Activated T-cell treated with anti-CD3 and anti-CD28 coated beads for 1 hour (primary cell): ENCODE data around the gene ETNK2.

ENCODE experiments used
- DNase-seq: peaks from one replicate; pipeline ENCODE4 v3.0.0-alpha.2; 2020; ENCODE audit warnings: low read depth

Gene ETNK2

DNA sequence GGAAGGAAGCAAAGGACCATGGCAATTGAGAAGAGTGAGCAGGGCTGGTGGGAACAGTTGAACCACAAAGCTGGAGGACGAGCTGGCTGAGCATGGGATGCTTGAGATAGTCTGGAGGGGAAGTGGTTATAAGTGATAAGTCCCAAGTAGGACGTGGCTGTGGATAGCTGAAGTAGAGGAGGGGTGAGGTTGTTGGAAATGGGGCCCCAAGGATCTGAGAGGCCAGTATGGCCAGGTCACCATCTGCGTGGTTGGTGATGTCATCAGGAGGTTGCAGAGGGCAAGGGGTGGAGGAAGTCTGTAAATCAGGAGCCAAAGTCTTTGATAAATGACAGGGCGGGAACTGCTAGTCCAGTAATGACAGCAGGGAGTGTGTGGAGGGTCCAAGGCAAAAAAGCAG, 25.3 kb upstream of the ETNK2 start:
- DNase-seq: no peak

DNA sequence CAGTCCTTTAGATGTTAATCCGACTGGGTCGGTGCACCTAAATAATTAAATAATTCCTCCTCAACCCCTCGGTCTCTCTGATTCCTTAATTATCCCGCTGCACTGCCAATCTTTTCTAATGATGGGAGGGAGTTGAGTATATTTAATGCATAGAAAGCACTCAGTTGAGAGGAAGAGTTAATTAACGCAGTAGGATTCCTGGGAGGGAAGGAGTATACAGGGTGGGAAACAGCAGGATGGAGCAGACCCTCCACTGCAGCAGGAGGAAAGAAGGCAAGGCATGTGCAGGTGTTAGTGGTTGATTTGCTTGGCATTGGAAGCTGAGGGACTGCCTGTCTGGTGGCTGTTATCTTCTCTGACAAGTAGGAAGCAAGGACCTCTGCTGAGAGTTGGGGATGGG, 24.2 kb upstream of the ETNK2 start:
- DNase-seq: no peak

DNA sequence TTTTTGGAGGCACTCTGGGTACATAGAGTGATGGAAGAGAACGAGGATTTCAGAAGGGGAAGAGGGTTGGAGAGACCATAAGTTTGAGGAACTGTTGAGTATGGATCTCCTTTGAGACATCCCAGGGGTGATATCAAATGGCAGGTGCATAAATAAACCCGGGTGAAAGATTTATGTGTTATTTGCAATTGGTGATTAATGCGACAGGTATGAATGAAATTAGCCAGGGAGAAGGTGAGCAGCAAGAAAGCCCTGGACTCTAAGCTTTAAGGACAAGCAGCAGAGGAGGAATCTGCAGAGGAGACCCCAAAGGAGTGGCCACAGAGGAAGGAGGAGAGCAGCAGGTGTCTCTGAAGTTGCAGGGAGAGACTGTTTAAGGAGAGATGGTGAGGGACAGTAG, 23.1 kb upstream of the ETNK2 start:
- no peak for DNase-seq

DNA sequence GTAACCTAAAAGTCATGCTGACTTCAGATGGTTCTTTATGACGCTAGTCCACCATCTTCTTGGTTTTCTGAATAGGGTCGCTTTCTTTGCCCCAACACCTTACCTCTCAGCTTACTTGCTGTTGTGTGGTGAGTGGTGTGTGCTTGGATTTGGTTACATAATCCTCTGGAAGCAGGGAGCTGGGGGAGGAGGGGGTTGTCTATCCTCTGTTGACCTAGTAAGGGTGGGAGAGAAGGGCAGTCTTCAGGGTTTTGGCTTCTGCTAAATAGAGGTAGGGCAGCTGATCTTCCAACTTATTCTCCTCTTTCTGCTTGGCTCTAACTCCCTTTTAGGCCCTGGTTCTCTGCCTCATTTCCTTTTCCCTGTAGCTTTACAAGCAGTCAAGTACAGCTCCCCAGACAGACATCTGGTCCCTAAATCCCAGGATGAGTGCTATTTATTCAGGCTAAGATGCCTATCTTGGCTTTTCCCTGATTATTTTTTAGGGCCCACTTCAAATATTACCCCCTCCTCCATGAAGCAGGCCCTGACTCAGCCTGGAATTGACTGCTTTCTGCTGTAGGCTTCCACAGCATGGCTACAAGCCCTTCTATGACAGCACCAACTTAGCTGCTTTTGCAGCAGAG, 20.7 kb upstream of the ETNK2 start:
- DNase-seq: no peak

DNA sequence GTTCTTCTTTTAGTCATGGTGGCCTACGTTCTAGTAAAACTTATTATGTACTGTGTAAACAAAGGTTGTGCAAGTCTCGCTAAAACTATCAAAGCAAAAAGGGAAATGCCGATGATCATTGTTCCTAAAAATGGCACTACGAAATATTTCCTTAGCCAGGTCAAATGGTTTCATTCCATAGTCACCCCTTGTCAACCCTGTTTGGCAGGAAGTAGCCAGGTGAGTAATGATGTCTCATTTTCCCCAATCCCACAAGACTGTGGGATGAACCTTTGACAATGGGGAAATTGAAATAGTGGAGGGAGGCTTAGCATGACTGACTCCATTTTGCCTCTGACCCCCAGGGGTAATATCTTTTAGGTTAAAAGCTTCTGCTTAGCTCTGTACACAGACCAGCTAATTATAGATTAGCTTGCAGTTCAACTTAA, 19.9 kb upstream of the ETNK2 start:
- DNase-seq: no peak

DNA sequence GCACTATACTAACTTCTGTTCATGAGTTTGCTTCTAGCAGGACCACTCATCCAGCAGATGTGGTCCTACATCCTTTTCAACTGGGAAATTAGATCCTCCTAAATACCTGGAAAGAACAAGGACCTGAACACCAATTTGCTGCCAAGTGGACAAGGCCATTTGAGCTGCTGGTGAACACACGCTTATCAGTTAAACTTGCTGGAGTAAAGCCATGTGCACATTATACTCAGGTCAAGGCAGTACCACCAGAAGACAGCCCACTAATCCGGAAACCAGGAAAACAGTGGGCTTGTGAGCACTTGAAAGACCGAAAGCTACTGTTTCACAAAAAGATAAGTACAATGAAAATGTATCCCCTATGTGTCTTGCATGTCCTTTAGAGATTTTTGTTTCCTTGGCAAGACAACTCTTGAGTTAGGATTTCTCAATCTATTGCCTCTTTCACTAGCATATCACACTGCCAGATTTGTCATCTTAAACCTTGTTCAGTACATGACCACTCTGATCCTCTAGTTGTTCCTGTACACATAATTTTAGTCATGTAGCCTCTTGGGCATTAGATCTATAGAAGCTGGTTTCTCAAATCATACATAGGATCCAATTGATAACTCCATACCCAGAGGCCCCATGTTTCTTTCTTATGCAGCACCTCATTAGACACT, 18.8 kb upstream of the ETNK2 start:
- DNase-seq: no peak

DNA sequence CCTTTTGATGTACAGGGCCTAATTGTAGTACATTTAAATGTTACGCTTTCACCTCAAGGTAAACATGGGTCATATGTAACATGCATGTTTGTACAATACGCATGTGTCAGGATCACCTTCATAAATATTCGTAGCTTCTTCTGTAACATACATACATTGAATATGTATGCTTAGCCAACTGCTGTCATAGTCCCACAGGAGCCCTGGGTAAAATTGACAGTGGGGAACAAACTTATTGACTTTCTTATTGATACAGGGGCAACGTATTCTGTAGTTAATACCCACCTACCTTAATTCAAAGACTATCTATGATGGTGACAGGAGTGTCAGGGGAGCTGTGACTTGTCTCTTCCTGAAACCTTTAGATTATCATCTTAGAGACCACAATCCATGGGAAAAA, 18.0 kb upstream of the ETNK2 start:
- DNase-seq: no peak

DNA sequence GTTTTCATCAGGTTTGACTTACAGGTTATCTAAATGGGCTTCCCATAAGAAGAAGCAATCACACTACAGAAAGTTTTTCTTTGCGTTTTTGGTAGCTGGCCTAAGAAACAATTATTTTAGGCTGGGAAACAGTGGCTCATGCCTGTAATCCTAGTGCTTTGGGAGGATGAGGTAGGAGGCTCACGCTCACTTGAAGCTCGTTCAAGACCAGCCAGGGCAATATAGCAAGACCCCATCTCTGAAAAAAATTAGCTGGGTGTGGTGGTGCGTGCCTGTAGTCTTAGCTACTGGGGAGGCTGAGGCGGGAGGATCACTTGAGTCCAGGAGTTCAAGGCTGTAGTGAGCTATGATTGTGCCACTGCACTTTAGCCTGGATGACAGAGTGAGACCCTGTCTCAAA, 15.9 kb upstream of the ETNK2 start:
- no peak for DNase-seq

DNA sequence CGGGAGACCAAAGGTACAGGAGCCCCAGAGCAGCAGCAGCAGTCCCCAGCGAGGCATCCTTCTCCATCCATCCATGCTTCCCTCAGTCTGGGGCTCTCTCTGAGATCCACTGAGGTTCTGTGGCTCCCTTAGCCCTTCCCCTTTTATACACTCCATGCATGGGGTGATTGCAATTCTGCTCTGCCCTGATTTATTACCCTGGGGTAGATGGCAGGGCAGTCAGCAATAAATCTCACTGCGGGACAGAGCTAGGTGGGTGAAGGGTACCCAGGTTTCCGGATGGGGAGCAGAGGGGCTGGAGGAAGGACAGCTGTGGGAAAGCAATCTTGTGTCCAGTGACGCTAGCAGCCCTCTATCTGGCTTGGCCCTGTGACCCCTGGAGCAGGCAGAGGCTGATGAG, 14.4 kb upstream of the ETNK2 start, which contains the start of gene REN:
Gene REN, minus strand, starts transcription at position 119 of the 400 bp plus-strand sequence. Its CDS starts 44 bp downstream, at position 75.
- DNase-seq: no peak

DNA sequence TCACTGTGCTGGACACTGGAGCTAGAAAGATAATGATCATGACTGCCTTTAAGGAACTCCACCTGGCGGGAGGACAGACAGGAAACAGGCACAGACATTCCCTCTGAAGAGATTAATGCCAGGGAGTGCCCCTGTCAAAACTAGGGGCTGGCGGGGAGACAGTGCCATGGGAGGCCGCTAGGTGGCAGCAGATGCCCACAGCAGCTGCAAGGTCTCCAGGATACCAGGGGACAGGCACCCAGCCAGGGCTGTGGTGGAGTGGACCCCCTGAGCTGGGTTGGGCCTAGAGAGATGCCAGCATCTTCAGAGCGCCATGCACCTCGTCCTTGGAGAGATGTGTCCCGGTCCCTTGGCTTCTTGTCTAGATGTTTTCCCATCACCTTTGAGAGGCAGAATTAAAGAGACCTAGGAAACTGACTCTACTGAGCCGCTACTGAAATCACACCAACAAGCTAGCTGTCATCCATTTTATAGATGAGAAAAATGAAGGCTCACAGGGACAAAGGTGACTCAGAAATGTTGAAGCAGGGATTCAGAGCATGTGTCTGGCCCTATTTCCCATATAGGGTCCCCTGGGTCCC, 10.7 kb upstream of the ETNK2 start:
- peak; percentile 64 for DNase-seq

DNA sequence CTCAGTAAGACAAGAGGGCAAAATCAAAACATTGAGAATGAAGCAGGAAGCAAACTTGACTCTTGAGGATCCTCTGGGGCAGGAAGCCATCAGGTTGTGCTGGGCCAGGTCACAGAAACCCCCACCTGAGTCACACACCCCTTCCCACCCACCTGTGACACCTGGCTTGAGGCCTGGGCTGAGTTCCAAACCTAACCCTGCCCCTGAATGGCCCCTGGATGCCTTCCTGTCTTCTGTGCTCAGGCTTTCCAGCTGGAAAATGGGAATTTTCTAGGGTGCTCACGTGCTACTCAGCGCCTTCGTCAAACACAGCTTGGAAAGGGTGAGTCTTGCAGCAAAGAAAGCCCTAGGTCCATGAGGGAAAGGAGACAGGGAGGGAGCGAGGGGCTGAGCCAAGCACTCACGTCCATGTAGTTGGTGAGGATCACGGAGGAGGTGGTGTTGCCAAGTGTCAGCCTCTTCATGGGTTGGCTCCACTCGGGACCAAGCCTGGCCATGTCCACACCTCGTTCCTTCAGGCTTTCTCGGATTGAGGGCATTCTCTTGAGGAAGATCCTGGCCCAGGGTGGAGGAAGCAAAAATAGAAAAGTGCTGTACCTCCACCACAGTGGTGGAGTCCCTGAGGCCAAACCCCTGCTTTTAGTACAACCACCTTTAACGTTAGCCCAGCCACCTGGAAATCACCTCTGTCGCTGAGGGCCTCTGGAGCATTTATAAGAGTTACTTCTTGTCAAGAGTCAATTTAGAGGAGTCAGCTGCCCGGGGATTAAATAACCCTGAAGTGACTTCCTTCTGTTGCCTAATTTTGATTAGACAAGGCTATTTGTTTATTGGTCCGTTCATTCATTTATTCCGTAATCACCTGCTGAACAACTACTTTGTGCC, 10.0 kb upstream of the ETNK2 start:
- DNase-seq: no peak

DNA sequence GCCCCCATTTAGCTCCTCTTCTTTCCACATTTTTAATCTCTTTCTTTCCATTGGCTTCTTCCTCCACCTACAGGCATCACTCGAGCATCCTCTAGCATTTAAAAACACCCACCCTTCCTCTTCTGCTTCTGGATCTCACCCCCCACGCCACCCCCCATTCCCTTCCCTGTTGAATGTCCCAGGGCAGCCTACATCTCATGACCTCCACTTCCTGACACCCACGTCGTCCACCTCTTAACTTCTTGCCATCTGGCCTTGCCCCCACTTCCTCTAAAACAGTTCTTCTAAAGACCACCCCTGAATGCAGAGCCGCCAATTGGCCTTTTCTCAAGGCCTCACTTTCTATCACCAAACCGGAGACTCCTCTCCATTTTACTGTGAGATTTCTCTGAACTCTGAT, 6.1 kb upstream of the ETNK2 start:
- DNase-seq: no peak

DNA sequence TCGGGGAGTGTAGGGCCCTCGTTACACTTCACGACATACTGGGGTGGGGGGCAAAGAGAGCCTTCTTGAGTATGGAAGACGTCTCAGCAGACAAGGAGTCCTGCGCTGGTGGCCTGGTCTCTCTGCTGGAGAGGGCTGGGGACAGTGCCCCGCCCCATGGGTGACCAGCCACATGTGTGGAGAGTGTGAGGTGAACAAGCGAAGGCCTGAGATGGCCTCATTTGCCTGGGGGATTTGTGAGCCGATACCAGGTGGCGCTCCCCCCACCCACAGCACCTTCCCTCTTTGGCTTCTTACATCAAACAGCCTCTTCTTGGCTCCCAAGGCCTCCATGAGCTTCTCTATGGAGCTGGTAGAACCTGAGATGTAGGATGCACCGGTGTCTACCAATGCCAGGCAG, 4.0 kb upstream of the ETNK2 start:
- DNase-seq: no peak

DNA sequence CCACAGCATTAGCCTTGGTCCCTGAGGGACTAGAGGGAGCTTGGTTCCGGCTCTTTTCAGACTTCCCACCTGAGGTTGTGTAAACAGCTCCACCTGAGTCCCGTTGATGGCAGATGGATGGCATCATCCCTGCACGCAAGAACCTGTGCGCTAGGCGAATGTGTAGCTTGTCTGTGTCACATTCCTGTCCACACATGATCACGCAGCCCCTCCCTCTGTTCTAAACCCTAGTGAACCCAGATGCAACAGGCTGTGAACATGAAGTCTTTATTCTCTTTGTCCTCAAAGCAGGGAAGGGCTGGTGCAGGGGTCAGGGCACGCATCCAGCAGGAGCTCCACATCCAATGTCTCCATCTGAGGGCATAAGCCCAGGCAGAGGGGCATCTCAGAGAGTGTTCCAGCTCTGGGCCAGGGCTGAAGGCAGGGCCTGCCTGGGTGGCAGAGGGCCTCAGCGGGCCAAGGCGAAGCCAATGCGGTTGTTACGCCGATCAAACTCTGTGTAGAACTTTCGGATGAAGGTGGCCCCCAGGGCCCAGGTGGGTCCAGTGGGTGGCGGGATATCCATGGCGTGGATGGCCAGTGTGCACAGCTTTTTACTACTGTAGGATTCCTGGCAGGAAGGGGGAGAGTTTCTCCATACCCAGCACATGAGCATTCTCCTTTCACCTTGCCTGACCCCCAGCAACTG, 2.9 kb upstream of the ETNK2 start:
- no peak for DNase-seq

DNA sequence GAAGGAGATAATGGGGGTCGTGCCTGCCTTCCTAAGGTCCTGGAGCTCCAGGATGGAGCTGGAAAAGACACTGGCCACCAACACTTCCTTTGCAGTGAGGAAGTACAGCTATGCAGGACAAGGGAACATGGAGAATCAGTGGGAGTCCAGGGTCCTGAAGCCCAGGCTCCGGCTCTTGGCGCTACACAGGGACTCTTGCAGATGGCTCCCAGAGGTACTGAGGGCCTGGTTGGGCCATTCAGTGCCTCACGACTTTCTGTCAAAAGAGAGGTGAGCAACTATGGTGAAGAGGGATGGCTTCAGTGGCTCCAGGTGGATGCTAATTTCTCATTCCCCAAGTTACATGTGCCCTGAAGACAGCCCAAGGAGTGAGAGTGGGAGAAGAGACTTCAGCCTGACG, 1.8 kb upstream of the ETNK2 start:
- no peak for DNase-seq

DNA sequence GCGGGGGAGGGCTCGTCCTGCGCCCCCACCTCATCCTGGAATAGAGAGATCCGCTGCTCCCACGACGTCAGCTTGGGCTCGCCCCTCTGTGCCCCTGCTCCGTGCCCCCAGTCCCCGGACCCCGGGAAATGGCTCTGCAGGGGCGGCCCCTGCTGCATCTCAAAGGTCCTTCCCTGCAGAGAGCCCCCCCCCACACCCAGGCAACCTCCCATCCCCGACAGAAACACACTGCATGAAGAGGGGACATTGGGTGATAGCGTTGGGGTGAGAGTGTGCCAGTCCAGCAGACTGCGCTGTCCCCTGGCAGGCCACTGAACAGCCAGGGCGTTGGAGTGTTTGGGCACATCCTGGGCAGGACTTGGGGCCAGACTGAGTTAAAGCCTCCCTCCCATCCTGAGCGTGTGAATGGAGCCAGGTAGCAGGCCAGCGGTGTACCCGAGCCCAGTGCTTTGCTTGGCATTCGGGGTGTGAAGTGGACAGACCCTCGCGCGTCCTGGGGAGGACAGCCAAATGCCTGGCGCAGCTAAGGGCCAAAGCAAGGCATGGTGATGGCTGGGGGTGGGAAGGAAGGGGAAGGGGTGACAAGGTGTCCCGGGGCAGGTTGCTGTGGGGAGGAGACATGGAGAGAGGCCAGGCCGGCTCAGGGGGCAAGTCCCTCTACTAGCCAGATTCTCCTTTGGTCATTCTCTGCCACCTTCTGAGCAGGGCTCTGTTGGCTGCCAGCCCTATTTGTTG, 633 bp upstream of the ETNK2 start:
- no peak for DNase-seq

DNA sequence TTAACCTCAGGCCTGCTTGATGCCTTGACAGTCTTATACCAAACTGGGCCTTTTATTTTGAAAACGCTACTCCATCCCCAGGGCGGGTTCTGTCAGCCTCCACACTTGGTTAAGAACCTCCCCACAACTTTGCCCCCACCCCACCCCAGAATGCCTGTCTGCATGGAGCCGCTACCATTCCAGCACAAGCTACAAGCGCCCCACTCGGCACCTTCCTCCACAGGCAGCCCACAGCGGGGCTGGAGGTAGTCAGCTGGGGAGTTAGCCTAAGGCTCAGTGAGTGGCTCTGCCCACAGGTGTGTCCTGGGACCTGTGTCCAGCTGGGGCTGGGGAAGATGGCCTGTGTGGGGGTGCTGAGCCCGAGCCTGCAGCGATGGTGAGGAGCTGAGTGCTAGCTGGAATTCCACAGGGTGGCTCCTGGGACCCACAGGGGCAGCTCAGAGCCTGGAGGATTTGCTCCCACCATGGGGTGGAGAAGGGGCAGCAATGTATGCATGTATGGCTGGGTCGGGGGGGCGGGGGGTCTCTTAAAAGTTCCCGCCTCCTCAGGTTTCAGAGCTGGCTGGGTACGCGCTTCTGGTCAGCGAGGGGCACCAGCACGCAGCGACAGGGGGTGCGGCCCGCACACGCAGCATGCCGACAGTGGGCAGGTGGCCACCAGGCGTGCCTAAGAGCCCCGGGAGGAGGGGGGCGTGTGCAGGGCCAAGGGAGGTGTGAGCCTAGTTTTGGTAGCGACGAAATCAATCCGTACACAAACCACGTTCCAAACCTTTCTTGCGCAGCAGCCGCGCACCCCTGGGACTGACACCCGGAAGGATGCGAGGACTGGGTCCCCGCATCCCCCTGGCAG, 917 bp downstream of the ETNK2 start:
- DNase-seq: no peak

DNA sequence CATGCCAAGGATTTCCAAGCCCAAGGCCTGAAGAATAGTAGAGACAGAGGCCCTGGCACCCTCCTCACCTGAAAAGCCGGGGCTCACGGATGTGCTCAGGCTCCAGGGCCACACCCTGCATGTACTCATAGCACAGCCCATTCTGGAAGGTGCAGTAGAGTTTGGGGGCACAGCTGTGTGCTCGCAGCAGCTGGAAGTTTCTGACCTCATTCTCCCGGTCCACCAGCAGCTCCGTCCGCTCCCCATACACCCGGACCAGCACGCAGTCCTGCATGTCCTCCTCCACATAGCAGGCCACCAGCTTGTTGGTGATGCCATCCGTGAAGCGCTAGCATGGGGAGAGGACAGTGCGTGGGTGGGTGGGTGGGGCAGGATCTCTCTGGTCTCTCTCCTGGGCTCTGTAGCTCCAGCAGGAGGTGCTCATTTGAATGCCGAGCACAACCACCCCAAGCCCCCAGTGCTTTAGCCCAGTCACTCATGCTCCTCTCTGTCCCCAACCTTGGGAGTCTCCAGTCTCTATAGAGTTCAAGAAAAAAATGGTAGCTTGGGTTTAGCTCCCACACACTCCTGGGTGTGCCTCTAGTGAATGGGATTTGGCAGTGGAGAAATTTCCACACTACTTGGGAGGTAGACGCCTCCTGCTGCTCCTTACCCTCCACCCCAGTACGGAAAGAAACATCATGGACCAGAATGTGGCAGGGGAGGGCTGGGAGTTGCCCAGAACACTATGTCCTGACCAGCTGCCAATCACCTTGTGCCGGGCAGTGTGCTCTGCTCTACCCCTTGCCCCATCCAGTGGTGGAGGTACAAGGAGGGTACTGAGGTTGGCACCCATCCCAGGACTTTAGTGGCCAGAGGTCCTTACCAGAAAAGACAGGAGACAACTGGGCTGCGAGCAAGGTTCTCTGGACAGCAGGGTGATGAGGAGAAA, 1.9 kb downstream of the ETNK2 start:
- DNase-seq: no peak

DNA sequence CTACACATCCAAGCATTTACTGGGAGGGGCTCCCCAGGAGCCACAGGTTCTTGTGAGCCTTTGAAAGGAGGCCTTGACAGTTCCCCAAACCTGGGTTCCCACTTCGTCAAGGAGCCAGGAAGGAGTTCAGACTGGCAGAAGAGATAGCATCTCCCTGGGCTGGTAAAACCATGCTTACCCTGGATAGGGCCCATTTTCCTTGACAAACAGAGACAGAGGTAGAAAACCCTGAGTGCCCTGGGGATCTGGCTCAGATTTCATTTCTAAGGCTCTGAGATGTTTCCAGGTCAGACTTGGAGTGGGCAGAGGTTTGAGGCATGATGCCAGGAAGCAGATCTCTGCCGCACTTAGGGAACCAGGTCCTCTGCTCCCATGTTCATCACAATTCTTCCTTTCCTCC, 2.7 kb downstream of the ETNK2 start:
- no peak for DNase-seq
